GM23338 (cell line): Measurements from ENCODE around the gene DOP1A. TPM values are rescaled to one million over a fixed set of nuclear protein-coding genes. Genes with fewer than 3 reads are reported as not detected.

ENCODE experiments used
- ATAC-seq: fragments of 200-7000 bp; cut with Tn5 transposase; 3 replicates; pipeline ENCODE4 v1.9.1; 2020
- DNase-seq: peaks from one replicate; pipeline ENCODE4 v3.0.0-alpha.2; 2015; ENCODE audit warnings: low spot score
- H2AFZ ChIP-seq: fragments of 200-600 bp; sonication (generic); 2 replicates; pipeline ENCODE4 v1.8.0; 2016; ENCODE audit warnings: antibody characterized with exemption, mild to moderate bottlenecking, moderate library complexity
- H3F3A ChIP-seq: fragments of 200-600 bp; sonication (generic); replicated peaks from 2 replicates; pipeline ENCODE4 v1.8.0; 2017; ENCODE audit warnings: antibody characterized with exemption, mixed run types, low read depth
- H3K27ac ChIP-seq: fragments of 200-600 bp; sonication (generic); 2 replicates; pipeline ENCODE4 v1.6.1; 2016; ENCODE audit warnings: low read depth
- H3K27me3 ChIP-seq: fragments of 200-600 bp; sonication (generic); 2 replicates; pipeline ENCODE4 v1.8.0; 2016; ENCODE audit warnings: mild to moderate bottlenecking, mixed run types, moderate library complexity; ENCODE audit not compliant: insufficient read depth
- H3K36me3 ChIP-seq: fragments of 200-600 bp; sonication (generic); 2 replicates; pipeline ENCODE4 v1.8.0; 2016; ENCODE audit warnings: mild to moderate bottlenecking; ENCODE audit not compliant: insufficient read depth
- H3K4me1 ChIP-seq: fragments of 200-600 bp; sonication (generic); 2 replicates; pipeline ENCODE4 v1.8.0; 2016; ENCODE audit warnings: mild to moderate bottlenecking, moderate library complexity; ENCODE audit not compliant: insufficient read depth
- H3K4me2 ChIP-seq: fragments of 200-600 bp; sonication (generic); 2 replicates; pipeline ENCODE4 v1.7.1; 2017; ENCODE audit warnings: mixed run types
- H3K4me3 ChIP-seq: fragments of 200-600 bp; sonication (generic); 2 replicates; pipeline ENCODE4 v1.6.1; 2016; ENCODE audit warnings: mixed run types
- H3K79me2 ChIP-seq: fragments of 200-600 bp; sonication (generic); replicated peaks from 2 replicates; pipeline ENCODE4 v1.8.0; 2017; ENCODE audit warnings: mild to moderate bottlenecking; ENCODE audit not compliant: insufficient read depth
- H3K9me2 ChIP-seq: fragments of 200-600 bp; sonication (generic); 2 replicates; pipeline ENCODE4 v1.8.0; 2017; ENCODE audit not compliant: insufficient read depth
- H4K20me1 ChIP-seq: fragments of 200-600 bp; sonication (generic); replicated peaks from 2 replicates; pipeline ENCODE4 v1.8.0; 2017; ENCODE audit warnings: mild to moderate bottlenecking; ENCODE audit not compliant: insufficient read depth
- H3K27ac Mint-ChIP-seq: 2 replicates; pipeline ENCODE4 v1.8.0; 2020; ENCODE audit warnings: inconsistent platforms, mild to moderate bottlenecking, moderate library complexity, mixed read lengths
- H3K27me3 Mint-ChIP-seq: 3 replicates; pipeline ENCODE4 v1.8.0; 2022; ENCODE audit warnings: low read depth, mild to moderate bottlenecking, moderate library complexity, mixed read lengths, inconsistent platforms; ENCODE audit not compliant: insufficient read depth, poor library complexity
- H3K36me3 Mint-ChIP-seq: 3 replicates; pipeline ENCODE4 v1.8.0; 2021; ENCODE audit warnings: low read depth, mild to moderate bottlenecking, inconsistent platforms, moderate library complexity, mixed read lengths
- H3K4me1 Mint-ChIP-seq: 3 replicates; pipeline ENCODE4 v1.8.0; 2020; ENCODE audit warnings: mild to moderate bottlenecking, inconsistent platforms, mixed read lengths
- H3K4me3 Mint-ChIP-seq: 3 replicates; pipeline ENCODE4 v1.8.0; 2021; ENCODE audit warnings: moderate library complexity, mild to moderate bottlenecking, inconsistent platforms, mixed read lengths
- H3K9me3 Mint-ChIP-seq: 3 replicates; pipeline ENCODE4 v1.8.0; 2020; ENCODE audit warnings: moderate library complexity, mild to moderate bottlenecking, inconsistent platforms, mixed read lengths
- CREB1 ChIP-seq: fragments of 250-450 bp; sonication (Bioruptor Pico); IDR thresholded peaks from 2 replicates; pipeline ENCODE4 v1.5.0; 2020; ENCODE audit warnings: low read depth, mild to moderate bottlenecking, moderate library complexity
- EZH2 ChIP-seq: fragments of 200-600 bp; sonication (generic); IDR thresholded peaks from one replicate; pipeline ENCODE4 v1.8.0; 2017; ENCODE audit warnings: antibody characterized with exemption, mild to moderate bottlenecking, low read depth; ENCODE audit not compliant: unreplicated experiment
- EZH2phosphoT487 ChIP-seq: fragments of 200-600 bp; sonication (generic); IDR thresholded peaks from one replicate; pipeline ENCODE4 v1.8.1; 2018; ENCODE audit warnings: antibody characterized with exemption; ENCODE audit not compliant: unreplicated experiment
- JUNB ChIP-seq: IDR thresholded peaks from one replicate; pipeline ENCODE4 v1.6.1; 2016; ENCODE audit warnings: antibody characterized with exemption; ENCODE audit not compliant: unreplicated experiment
- NANOG ChIP-seq: IDR thresholded peaks from 2 replicates; pipeline ENCODE4 v1.6.1; 2016; ENCODE audit warnings: antibody characterized with exemption, borderline replicate concordance
- POLR2AphosphoS5 ChIP-seq: IDR thresholded peaks from 2 replicates; pipeline ENCODE4 v1.6.1; 2016; ENCODE audit warnings: antibody characterized with exemption, low read depth
- STAT1 ChIP-seq: IDR thresholded peaks from one replicate; pipeline ENCODE4 v1.6.1; 2016; ENCODE audit warnings: antibody characterized with exemption; ENCODE audit not compliant: unreplicated experiment
- ZNF114 ChIP-seq: fragments of 250-450 bp; sonication (Bioruptor Pico); IDR thresholded peaks from 2 replicates; pipeline ENCODE4 v1.5.0; 2020; ENCODE audit warnings: mild to moderate bottlenecking, moderate library complexity
- polyA plus RNA-seq: library from polyadenylated mRNA; unstranded; fragments of >200 nt; fragmentation: Nextera tagmentation; extraction: Ambion mirVana; gene quantifications from 2 replicates; pipeline ENCODE4 v1.2.1, GENCODE V29; 2016
- total RNA-seq: library from RNA; depleted of rRNA; stranded (reverse); fragments of >200 nt; shearing (Covaris generic); gene quantifications from 2 replicates; pipeline ENCODE4 v1.2.3, GENCODE V29; 2014
- TF ChIP-seq, protein P1 (sequence below): IDR thresholded peaks from 2 replicates; pipeline ENCODE4 v1.6.1; 2016; ENCODE audit warnings: antibody characterized with exemption
- TF ChIP-seq, protein P2 (sequence below), 2 experiments: fragments of 200-600 bp in 1 of 2; sonication (generic) in 1 of 2; conservative IDR thresholded peaks; 2 replicates each; pipeline versions ENCODE4 v1.5.1 to v1.6.1; 2016 to 2017; ENCODE audit warnings: antibody characterized with exemption in 2 of 2, low read depth in 2 of 2, mild to moderate bottlenecking in 2 of 2, moderate library complexity in 1 of 2
- TF ChIP-seq, protein P3 (sequence below): fragments of 250-450 bp; sonication (Bioruptor Pico); IDR thresholded peaks from 2 replicates; pipeline ENCODE4 v1.5.0; 2020; ENCODE audit warnings: mild to moderate bottlenecking, moderate library complexity

DOP1A gene
- total and polyA plus RNA-seq, 2 experiments from 2014 or later, result 3.9 to 18.6 TPM

DNA sequence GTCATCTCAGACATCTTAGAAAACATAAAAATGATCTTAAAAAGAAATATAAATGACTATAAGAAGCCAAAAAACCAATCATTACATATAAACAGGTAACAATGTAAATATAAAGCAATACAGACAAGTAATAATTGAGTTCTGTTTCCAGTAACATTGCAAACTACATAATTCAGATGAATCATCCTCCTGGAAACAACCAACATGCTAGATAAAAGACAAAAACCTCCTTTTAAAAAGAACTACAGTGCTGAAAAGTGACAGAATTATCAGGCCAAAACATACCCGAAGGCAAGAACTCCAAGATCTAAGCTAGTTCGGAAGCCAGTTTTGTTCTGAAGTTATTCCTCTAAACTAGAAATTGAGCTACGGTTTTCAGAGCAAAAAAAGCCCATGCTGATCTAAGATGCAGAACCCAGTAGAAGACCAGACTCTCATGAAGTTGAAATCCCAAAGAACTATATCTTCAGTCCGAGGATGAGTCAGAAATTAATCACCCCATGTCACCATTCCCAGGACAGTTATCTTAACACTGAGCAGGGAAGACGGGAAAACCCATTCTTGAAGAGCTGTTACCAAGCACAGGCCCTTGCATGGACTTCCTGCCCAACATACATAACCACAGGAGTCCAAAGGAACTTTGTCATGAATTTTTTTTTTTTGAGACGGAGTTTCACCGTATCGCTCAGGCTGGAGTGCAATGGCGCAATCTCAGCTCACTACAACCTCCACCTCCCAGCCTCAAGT is 115.8 kb downstream of the DOP1A start:
- Histone ChIP-seq H2AFZ (no peak overlapping the region), H3K27ac (no peak overlapping the region), H3K4me3 (no peak overlapping the region), H3K27me3 (no peaks in the 10 kb centered on the region), H3K9me2 (no peaks in the 10 kb centered on the region), H3K4me1 (0 out of 2 replicates have a peak, but pooled peaks cover 7% of the 10 kb centered on the region), H3F3A (no peaks in the 10 kb centered on the region), H3K4me2 (no peak overlapping the region), H4K20me1 (peaks cover 16% of the 10 kb centered on the region), H3K36me3 (peaks cover 70% of the 10 kb centered on the region), H3K79me2 (peaks cover 8% of the 10 kb centered on the region; the same call in 1 of the 2 replicates)
- no peak for DNase-seq
- H3K27me3 Mint-ChIP-seq, result no peaks in the 10 kb centered on the region
- no peak overlapping the region for H3K4me3 Mint-ChIP-seq
- no peaks in the 10 kb centered on the region for H3K9me3 Mint-ChIP-seq
- H3K4me1 Mint-ChIP-seq, result peaks cover 10% of the 10 kb centered on the region; the same call in 2 of the 3 replicates
- no peak for ATAC-seq
- peaks cover 62% of the 10 kb centered on the region for H3K36me3 Mint-ChIP-seq
- H3K27ac Mint-ChIP-seq, result no peak overlapping the region
- no peak for TF ChIP-seq NANOG
- TF ChIP-seq, protein P1, sequence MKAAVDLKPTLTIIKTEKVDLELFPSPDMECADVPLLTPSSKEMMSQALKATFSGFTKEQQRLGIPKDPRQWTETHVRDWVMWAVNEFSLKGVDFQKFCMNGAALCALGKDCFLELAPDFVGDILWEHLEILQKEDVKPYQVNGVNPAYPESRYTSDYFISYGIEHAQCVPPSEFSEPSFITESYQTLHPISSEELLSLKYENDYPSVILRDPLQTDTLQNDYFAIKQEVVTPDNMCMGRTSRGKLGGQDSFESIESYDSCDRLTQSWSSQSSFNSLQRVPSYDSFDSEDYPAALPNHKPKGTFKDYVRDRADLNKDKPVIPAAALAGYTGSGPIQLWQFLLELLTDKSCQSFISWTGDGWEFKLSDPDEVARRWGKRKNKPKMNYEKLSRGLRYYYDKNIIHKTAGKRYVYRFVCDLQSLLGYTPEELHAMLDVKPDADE, result no peak
- no peak for TF ChIP-seq CREB1 (CRISPR knock-in tag)
- TF ChIP-seq ZNF114 (CRISPR knock-in tag), result no peak
- TF ChIP-seq, protein P2, sequence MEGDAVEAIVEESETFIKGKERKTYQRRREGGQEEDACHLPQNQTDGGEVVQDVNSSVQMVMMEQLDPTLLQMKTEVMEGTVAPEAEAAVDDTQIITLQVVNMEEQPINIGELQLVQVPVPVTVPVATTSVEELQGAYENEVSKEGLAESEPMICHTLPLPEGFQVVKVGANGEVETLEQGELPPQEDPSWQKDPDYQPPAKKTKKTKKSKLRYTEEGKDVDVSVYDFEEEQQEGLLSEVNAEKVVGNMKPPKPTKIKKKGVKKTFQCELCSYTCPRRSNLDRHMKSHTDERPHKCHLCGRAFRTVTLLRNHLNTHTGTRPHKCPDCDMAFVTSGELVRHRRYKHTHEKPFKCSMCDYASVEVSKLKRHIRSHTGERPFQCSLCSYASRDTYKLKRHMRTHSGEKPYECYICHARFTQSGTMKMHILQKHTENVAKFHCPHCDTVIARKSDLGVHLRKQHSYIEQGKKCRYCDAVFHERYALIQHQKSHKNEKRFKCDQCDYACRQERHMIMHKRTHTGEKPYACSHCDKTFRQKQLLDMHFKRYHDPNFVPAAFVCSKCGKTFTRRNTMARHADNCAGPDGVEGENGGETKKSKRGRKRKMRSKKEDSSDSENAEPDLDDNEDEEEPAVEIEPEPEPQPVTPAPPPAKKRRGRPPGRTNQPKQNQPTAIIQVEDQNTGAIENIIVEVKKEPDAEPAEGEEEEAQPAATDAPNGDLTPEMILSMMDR (conservative IDR thresholded peaks at IDR 0.05; ENCODE audit: low read depth in 2 of 2), result no peak

DNA sequence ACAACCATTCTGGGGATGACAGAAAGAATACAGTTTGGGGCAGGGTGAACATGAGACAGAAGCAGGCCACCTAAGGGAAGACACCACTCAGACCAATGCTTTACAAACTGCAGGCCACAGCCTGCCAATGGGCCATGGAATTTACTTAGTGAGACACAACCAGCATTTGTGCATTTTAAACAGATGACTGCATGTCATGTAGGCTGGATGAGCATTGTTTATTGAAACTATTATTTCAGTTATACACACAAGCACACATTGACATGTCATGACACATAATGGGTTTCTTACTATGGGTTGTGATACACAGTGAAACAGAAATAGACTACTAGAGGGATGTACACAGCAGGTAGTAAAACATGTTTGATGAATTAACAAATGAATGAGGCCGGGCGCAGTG is 117.6 kb downstream of the DOP1A start:
- Mint-ChIP-seq H3K27me3 (no peaks in the 10 kb centered on the region), H3K27ac (no peak overlapping the region), H3K4me3 (no peak overlapping the region), H3K9me3 (no peaks in the 10 kb centered on the region), H3K4me1 (peaks cover 10% of the 10 kb centered on the region; the same call in 2 of the 3 replicates), H3K36me3 (peaks cover 61% of the 10 kb centered on the region)
- Histone ChIP-seq H2AFZ (no peak overlapping the region), H3K4me1 (0 out of 2 replicates have a peak, but pooled peaks cover 7% of the 10 kb centered on the region), H3K27ac (no peak overlapping the region), H3K9me2 (no peaks in the 10 kb centered on the region), H3K36me3 (peaks cover 65% of the 10 kb centered on the region), H3K79me2 (peaks cover 26% of the 10 kb centered on the region), H3K27me3 (no peaks in the 10 kb centered on the region), H4K20me1 (peaks cover 22% of the 10 kb centered on the region), H3F3A (no peaks in the 10 kb centered on the region), H3K4me3 (no peak overlapping the region), H3K4me2 (no peak overlapping the region)
- ATAC-seq, result no peak
- DNase-seq, result no peak
- TF ChIP-seq JUNB (no peak), EZH2 (no peak), EZH2phosphoT487 (no peak), ZNF114 (CRISPR knock-in tag) (no peak), POLR2AphosphoS5 (no peak), STAT1 (no peak)
- TF ChIP-seq, protein P3, sequence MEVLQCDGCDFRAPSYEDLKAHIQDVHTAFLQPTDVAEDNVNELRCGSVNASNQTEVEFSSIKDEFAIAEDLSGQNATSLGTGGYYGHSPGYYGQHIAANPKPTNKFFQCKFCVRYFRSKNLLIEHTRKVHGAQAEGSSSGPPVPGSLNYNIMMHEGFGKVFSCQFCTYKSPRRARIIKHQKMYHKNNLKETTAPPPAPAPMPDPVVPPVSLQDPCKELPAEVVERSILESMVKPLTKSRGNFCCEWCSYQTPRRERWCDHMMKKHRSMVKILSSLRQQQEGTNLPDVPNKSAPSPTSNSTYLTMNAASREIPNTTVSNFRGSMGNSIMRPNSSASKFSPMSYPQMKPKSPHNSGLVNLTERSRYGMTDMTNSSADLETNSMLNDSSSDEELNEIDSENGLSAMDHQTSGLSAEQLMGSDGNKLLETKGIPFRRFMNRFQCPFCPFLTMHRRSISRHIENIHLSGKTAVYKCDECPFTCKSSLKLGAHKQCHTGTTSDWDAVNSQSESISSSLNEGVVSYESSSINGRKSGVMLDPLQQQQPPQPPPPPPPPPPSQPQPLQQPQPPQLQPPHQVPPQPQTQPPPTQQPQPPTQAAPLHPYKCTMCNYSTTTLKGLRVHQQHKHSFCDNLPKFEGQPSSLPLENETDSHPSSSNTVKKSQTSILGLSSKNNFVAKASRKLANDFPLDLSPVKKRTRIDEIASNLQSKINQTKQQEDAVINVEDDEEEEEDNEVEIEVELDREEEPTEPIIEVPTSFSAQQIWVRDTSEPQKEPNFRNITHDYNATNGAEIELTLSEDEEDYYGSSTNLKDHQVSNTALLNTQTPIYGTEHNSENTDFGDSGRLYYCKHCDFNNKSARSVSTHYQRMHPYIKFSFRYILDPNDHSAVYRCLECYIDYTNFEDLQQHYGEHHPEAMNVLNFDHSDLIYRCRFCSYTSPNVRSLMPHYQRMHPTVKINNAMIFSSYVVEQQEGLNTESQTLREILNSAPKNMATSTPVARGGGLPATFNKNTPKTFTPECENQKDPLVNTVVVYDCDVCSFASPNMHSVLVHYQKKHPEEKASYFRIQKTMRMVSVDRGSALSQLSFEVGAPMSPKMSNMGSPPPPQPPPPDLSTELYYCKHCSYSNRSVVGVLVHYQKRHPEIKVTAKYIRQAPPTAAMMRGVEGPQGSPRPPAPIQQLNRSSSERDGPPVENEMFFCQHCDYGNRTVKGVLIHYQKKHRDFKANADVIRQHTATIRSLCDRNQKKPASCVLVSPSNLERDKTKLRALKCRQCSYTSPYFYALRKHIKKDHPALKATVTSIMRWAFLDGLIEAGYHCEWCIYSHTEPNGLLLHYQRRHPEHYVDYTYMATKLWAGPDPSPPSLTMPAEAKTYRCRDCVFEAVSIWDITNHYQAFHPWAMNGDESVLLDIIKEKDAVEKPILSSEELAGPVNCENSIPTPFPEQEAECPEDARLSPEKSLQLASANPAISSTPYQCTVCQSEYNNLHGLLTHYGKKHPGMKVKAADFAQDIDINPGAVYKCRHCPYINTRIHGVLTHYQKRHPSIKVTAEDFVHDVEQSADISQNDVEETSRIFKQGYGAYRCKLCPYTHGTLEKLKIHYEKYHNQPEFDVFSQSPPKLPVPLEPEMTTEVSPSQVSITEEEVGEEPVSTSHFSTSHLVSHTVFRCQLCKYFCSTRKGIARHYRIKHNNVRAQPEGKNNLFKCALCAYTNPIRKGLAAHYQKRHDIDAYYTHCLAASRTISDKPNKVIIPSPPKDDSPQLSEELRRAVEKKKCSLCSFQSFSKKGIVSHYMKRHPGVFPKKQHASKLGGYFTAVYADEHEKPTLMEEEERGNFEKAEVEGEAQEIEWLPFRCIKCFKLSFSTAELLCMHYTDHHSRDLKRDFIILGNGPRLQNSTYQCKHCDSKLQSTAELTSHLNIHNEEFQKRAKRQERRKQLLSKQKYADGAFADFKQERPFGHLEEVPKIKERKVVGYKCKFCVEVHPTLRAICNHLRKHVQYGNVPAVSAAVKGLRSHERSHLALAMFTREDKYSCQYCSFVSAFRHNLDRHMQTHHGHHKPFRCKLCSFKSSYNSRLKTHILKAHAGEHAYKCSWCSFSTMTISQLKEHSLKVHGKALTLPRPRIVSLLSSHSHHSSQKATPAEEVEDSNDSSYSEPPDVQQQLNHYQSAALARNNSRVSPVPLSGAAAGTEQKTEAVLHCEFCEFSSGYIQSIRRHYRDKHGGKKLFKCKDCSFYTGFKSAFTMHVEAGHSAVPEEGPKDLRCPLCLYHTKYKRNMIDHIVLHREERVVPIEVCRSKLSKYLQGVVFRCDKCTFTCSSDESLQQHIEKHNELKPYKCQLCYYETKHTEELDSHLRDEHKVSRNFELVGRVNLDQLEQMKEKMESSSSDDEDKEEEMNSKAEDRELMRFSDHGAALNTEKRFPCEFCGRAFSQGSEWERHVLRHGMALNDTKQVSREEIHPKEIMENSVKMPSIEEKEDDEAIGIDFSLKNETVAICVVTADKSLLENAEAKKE (CRISPR knock-in tag), result no peak
- TF ChIP-seq, protein P1, result no peak
